ENCODE data around the gene TMEM219.
"Not testable (repeated sequence)": the region's sequence is repeated elsewhere in the genome, so short reads cannot be mapped to it uniquely, and the experiment has no call there.

TMEM219 gene

DNA sequence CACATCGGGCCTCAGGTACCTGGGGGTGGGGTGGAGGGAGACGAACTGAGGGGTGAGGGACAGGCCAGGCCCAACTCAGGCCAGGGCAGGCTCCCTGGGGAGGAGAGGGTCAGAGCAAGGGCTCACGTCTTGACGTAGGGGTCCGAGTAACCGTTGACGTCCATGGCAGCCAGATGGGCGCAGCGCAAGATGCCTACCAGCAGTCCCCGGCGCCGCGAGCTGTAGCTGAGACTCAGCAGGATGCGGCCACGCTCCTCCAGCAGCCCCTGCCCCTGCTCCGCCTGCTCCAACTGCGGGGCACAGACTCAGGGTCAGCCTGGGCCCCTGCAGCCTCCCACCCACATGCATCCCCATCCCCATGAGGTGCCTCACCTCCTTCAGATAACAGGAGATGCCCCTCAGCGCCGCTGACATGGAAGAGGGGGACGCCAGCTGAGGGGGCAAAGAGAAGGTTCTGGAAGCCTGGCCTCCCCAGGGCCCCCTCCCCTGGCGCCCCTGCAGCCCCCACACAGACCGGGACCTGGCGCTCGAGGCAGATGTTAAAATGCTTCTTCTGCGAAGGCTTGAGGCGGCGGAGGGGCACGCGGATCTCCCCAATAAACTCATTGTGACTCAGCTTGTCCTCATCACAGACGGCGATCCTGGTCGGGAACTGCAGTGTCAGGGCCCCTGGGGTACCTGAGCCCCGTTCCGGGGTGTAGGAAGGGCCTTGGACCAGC is 44.9 kb downstream of the TMEM219 start:
- Mint-ChIP-seq H3K4me3 (no peak overlapping the region), H3K36me3 (peaks cover 29% of the 10 kb centered on the region), H3K4me1 (peaks cover 33% of the 10 kb centered on the region), H3K9me3 (no peaks in the 10 kb centered on the region), H3K27ac (peak overlapping the region; percentile 34)
- no peak for ATAC-seq
- no peak for DNase-seq (ENCODE audit: low spot score in 2 of 2)

DNA sequence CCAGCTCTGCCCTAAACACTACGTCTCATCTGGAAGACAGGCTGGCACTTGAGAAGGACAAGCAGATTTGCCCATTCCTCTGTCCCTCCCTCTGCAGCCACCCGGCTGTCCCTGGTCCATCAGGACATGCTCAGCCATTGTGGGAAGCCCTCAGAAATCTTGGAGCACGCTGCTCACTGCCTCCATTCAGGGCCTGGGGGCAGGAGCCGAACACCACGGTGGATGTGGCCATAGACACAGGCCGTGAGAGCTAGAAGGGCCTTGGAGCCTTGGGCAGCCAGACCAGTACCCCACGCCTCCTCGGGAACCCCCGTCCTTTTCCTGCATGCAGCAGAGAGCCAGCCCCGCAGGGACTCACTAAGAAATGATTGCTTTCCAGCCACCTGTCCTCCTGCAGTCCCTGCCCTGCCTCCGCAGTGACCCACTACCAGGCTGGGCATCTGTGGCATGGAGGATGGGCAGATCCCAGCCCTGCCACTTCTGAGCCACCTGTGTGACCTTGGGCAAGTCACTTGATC is 45.6 kb downstream of the TMEM219 start:
- DNase-seq (ENCODE audit: low spot score in 2 of 2), result no peak

DNA sequence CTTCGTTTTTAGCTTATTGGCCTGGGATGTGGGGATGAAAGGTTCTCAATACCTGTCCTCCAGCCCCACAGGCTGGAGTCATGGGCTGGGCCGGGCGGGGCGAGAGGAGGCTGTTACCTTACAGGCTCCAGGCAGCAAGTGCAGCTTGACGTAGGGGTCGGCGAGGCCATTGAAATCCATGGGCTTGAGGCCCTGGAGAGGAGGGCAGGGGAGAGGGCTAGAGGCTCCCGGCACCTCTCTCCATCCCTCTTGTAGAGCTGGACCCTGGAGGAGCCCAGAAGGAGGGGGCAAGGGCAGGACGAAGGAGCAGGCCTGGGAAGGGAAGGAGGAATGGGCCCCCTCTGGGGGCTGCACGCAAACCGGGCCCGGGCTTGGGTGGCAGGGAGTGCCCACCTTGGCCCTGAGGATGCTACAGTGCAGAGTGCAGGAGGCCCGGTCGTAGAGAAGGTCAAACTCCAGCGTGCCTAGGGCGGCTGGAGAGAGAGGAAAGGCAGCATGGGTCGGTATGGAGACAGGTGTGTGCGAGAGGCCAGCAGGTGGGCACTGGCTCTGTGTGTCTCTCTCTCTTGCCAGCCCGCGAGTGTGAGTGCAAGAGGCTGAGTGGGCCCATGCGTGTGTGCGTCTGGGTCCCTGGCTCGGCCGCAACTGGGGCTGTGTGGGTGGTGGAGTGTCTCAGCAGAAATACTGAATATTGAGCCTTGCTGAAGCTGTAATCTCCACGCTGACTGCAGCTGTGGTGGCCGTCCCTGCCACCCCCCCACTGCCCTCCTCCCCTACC is 47.4 kb downstream of the TMEM219 start:
- Mint-ChIP-seq H3K9me3 (no peaks in the 10 kb centered on the region), H3K4me1 (peaks cover 21% of the 10 kb centered on the region)
- no peak for ATAC-seq

More for the DNA sequence above, 45.6 kb downstream of the TMEM219 start:
- Mint-ChIP-seq H3K4me1 (peaks cover 31% of the 10 kb centered on the region), H3K4me3 (no peak overlapping the region), H3K36me3 (peaks cover 27% of the 10 kb centered on the region), H3K9me3 (no peaks in the 10 kb centered on the region), H3K27ac (peak overlapping the region; percentile 34)
- ATAC-seq, result no peak

DNA sequence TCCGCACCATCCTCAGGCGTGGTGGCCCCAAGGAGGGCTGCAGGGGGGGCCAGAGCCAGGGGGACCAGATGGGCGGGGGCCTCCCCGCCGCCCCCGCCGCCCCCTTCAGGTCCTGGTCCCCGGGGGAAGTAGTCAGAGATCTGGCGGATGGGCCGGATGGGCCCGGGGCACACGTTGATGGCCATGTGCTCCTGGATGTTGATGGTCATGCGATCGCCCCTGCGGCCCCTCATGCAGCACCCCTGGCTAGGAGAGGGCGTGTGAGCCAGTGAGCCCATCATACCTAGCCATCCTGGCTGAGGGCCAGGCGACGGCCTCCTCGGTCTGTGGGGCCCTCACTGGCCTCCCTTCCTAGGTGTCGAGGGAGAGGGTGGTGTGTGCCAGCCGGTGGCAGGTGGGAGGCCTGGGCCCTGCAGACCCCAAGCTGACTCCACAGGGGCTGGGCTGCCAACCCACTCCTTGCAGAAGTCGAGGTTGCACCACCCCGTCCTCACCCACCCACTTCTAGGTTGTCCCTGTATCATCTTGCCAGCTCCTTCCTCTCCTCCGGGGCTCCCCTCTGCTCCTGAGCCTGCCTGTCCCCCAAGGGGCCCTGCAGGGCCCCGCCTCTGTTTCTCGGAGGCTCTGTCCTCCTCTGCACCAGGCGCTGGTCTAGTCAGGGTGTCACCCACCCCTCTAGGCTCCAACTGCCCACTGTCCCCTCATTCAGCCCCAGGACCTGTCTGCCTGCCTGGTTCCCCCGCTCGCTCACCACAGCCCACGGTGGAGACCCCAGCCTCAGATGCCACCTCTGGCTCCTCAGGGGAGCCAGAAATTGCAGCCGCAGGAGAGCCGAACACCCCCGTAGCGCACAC is 48.3 kb downstream of the TMEM219 start:
- H3K4me3 Mint-ChIP-seq, result peak overlapping the region; percentile 76
- peaks cover 11% of the 10 kb centered on the region for H3K36me3 Mint-ChIP-seq
- peaks cover 21% of the 10 kb centered on the region for H3K4me1 Mint-ChIP-seq
- DNase-seq (ENCODE audit: low spot score in 2 of 2), result no peak
- peak; percentile 22 for ATAC-seq
- H3K27ac Mint-ChIP-seq, result peak overlapping the region; percentile 29
- no peaks in the 10 kb centered on the region for H3K9me3 Mint-ChIP-seq

More for the DNA sequence above, 47.4 kb downstream of the TMEM219 start:
- DNase-seq (ENCODE audit: low spot score in 2 of 2), result no peak
- Mint-ChIP-seq H3K4me3 (peak overlapping the region; percentile 76), H3K27ac (no peak overlapping the region), H3K36me3 (peaks cover 16% of the 10 kb centered on the region)

DNA sequence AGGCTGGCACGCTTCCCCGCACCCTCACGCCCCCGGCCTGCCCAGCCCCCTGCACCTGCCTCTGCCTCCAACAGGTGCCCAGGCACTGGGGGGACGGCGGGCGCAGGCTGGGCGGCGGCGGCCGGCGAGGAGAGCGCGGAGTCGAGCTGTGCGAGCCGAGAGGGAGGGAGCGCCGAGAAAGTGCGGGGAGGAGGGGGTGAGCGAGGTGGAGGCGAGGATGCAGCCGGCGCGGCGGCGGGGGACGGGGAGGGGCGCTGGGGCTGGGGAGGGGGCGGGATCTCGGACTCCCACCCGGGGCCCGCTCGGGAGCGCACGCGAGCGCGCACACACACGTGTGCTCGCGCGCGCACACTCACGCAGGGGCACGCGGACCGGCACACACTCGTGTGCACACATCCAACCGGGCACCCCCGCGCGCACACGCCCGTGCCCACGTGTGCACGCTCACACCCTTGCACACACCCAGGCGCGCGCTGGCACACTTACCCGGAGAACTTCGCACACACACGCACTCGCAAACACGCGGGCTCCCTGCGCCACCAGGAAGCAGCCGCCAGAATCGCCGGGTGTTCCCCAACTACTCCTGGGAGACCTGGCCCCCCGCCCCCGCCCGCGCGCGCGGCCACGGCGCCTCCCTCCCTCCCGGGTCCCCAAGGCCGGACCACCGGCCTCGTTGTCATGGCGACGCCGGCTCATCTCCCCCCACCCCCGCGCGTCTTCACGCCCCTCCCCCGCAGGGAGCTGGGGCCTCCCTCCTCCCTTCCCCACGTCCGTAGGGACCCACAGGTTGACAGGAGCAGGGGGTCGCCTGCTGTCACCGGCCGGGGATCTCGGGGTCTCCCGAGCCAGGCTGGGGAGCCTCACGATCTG is 49.2 kb downstream of the TMEM219 start, which contains the start of gene DOC2A:
DOC2A (minus strand) TSS at position 184 of the 870 bp plus-strand sequence. CDS start 805 bp downstream, outside the sequence.
- Mint-ChIP-seq H3K9me3 (no peaks in the 10 kb centered on the region), H3K4me1 (peaks cover 21% of the 10 kb centered on the region), H3K27ac (peak within 1 kb of the TSS; percentile 29), H3K36me3 (peaks cover 6% of the 10 kb centered on the region), H3K4me3 (peak within 1 kb of the TSS; percentile 76)
- DNase-seq (ENCODE audit: low spot score in 2 of 2) (no peak), ATAC-seq (peak; percentile 67)

GRCh38 chr16:30011714-30012504 is 50.0 kb downstream of the TMEM219 start:
- Mint-ChIP-seq H3K4me3 (peak overlapping the region; percentile 76), H3K4me1 (peaks cover 21% of the 10 kb centered on the region), H3K36me3 (peaks cover 6% of the 10 kb centered on the region), H3K27ac (no peak overlapping the region), H3K9me3 (no peaks in the 10 kb centered on the region)
- no peak for ATAC-seq
- no peak for DNase-seq (ENCODE audit: low spot score in 2 of 2)

DNA sequence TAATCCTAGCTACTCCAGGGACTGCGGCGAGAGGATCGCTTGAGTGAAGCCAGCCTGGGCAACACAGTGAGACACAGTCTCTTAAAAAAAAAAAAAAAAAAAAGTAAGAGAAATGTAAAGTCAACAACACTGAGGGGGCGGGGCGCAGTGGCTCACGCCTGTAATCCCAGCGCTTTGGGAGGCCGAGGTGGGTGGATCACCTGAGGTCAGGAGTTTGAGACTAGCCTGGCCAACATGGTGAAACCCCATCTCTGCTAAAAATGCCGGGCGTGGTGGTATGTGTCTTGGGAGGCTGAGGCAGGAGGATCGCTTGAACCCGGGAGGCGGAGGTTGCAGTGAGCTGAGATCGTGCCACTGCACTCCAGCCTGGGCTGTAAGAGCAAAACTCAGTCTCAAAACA is 50.7 kb downstream of the TMEM219 start:
- not testable (repeated sequence) for ATAC-seq; DNase-seq (ENCODE audit: low spot score in 2 of 2); H3K9me3 Mint-ChIP-seq; H3K36me3 Mint-ChIP-seq; H3K27ac Mint-ChIP-seq; H3K4me3 Mint-ChIP-seq
- peaks cover 21% of the 10 kb centered on the region for H3K4me1 Mint-ChIP-seq

DNA sequence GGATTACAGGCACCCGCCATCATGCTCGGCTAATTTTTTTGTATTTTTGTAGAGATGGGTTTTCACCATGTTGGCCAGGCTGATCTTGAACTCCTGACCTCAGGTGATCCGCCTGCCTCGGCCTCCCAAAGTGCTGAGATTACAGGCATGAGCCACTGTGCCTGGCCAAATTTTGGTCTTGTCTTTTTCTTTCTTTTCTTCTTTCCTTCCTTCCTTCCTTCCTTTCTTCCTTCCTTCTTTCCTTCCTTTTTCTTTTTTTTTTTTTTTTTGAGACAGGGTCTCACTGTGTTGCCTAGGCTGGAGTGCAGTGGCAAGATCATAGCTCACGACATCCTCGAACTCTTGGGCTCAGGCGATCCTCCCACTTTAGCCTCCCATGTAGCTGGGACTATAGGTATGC is 53.6 kb downstream of the TMEM219 start:
- H3K4me1 Mint-ChIP-seq; ATAC-seq; H3K9me3 Mint-ChIP-seq; DNase-seq (ENCODE audit: low spot score in 2 of 2); H3K36me3 Mint-ChIP-seq; H3K4me3 Mint-ChIP-seq: not testable (repeated sequence)
- peak overlapping the region; percentile 33 for H3K27ac Mint-ChIP-seq

- DNase-seq (ENCODE audit: low spot score in 2 of 2) (no peak), ATAC-seq (no peak)
- Mint-ChIP-seq H3K27ac (peak overlapping the region; percentile 3), H3K4me3 (no peak overlapping the region), H3K36me3 (peaks cover 5% of the 10 kb centered on the region), H3K9me3 (no peaks in the 10 kb centered on the region), H3K4me1 (peaks cover 17% of the 10 kb centered on the region)
These were observed 54.8 kb downstream of the TMEM219 start for GRCh38 chr16:30016555-30017276.

DNA sequence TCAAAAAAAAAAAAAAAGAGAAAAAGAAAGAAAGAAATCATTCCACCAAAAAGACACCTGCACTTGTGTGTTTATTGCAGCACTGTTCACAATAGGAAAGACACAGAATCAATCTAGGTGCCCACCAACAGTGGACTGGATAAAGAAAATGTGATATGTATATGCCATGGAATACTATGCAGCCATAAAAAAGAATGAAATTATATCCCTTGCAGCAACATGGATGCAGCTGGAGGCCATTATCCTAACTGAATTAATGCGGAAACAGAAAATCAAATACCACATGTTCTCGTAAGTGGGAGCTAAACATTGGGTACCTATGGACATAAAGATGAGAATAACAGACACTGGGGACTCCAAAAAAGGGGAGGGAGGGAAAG is 55.4 kb downstream of the TMEM219 start:
- peak overlapping the region; percentile 3 for H3K27ac Mint-ChIP-seq
- peaks cover 11% of the 10 kb centered on the region for H3K4me1 Mint-ChIP-seq
- H3K4me3 Mint-ChIP-seq, result no peak overlapping the region
- no peaks in the 10 kb centered on the region for H3K36me3 Mint-ChIP-seq
- ATAC-seq (no peak), DNase-seq (ENCODE audit: low spot score in 2 of 2) (no peak)
- no peaks in the 10 kb centered on the region for H3K9me3 Mint-ChIP-seq

- H3K4me3 Mint-ChIP-seq; ATAC-seq; DNase-seq (ENCODE audit: low spot score in 2 of 2); H3K9me3 Mint-ChIP-seq; H3K36me3 Mint-ChIP-seq; H3K27ac Mint-ChIP-seq: not testable (repeated sequence)
- peaks cover 11% of the 10 kb centered on the region for H3K4me1 Mint-ChIP-seq
These were observed 56.1 kb downstream of the TMEM219 start for GRCh38 chr16:30017937-30018336.

- no peak overlapping the region for H3K27ac Mint-ChIP-seq
- DNase-seq (ENCODE audit: low spot score in 2 of 2), result no peak
- no peaks in the 10 kb centered on the region for H3K9me3 Mint-ChIP-seq
- H3K4me3 Mint-ChIP-seq, result no peak overlapping the region
- ATAC-seq, result peak; percentile 36
- H3K36me3 Mint-ChIP-seq, result no peaks in the 10 kb centered on the region
- H3K4me1 Mint-ChIP-seq, result peaks cover 11% of the 10 kb centered on the region
These were observed 56.9 kb downstream of the TMEM219 start for GRCh38 chr16:30018731-30019158.
